OCI-LY7 (cell line): ENCODE results near the gene CIB1. TPM values are rescaled to one million over a fixed set of nuclear protein-coding genes. Genes with fewer than 3 reads are reported as not detected.

Experiments
- BruUV-seq: library from RNA; stranded (reverse); fragments of 400-500 nt; replicated peaks from 2 replicates; lab custom pipeline; 2021; lab: Mats Ljungman, UMichigan
- CTCF ChIA-PET: fragments of 300-600 bp; sonication (Branson Sonifier 250); formaldehyde crosslinking; loops from one replicate; lab custom pipeline; 2022; ENCODE audit warnings: antibody characterized with exemption; ENCODE audit not compliant: unreplicated experiment; lab: Charles Lee
- POLR2A ChIA-PET: fragments of 300-600 bp; sonication (Branson Sonifier 250); formaldehyde crosslinking; loops from one replicate; lab custom pipeline; 2022; ENCODE audit warnings: antibody characterized with exemption; lab: Charles Lee
- DNase-seq: peaks from one replicate; pipeline ENCODE4 v3.0.0-alpha.2; 2015; ENCODE audit warnings: low spot score
- H2AFZ ChIP-seq: fragments of 200-600 bp; sonication (generic), shearing (Covaris generic); 2 replicates; pipeline ENCODE4 v1.6.1; 2014; ENCODE audit warnings: mild to moderate bottlenecking, antibody characterized with exemption, low read length, moderate library complexity
- H3K27ac ChIP-seq: fragments of 200-600 bp; sonication (generic); 2 replicates; pipeline ENCODE4 v1.5.1; 2014; ENCODE audit warnings: mixed run types, low read depth, mild to moderate bottlenecking, moderate library complexity, low read length, inconsistent platforms; ENCODE audit not compliant: poor library complexity, severe bottlenecking
- H3K36me3 ChIP-seq: fragments of 200-600 bp; sonication (generic); 2 replicates; pipeline ENCODE4 v1.6.1; 2014; ENCODE audit warnings: mild to moderate bottlenecking, antibody characterized with exemption, low read length, moderate library complexity, mixed read lengths; ENCODE audit not compliant: insufficient read depth
- H3K4me1 ChIP-seq: fragments of 200-600 bp; sonication (generic); 2 replicates; pipeline ENCODE4 v1.5.1; 2014; ENCODE audit warnings: mild to moderate bottlenecking, low read length; ENCODE audit not compliant: insufficient read depth, poor library complexity, severe bottlenecking
- H3K4me2 ChIP-seq: fragments of 200-600 bp; sonication (generic); 2 replicates; pipeline ENCODE4 v1.6.1; 2014; ENCODE audit warnings: mild to moderate bottlenecking, low read length
- H3K4me3 ChIP-seq: fragments of 200-600 bp; sonication (generic); 2 replicates; pipeline ENCODE4 v1.5.1; 2014; ENCODE audit warnings: mild to moderate bottlenecking, low read depth, low read length; ENCODE audit not compliant: poor library complexity, severe bottlenecking
- H3K79me2 ChIP-seq: fragments of 200-600 bp; sonication (generic); 2 replicates; pipeline ENCODE4 v1.6.1; 2016; ENCODE audit warnings: low read depth, mild to moderate bottlenecking, low read length, moderate library complexity, mixed read lengths; ENCODE audit not compliant: insufficient read depth
- H3K9me2 ChIP-seq: fragments of 200-600 bp; sonication (generic); 2 replicates; pipeline ENCODE4 v1.6.1; 2016; ENCODE audit warnings: mild to moderate bottlenecking, low read length, mixed read lengths; ENCODE audit not compliant: insufficient read depth
- H3K9me3 ChIP-seq: fragments of 200-600 bp; sonication (generic); 2 replicates; pipeline ENCODE4 v1.6.1; 2014; ENCODE audit warnings: mild to moderate bottlenecking, mixed run types, low read length, mixed read lengths
- H4K20me1 ChIP-seq: fragments of 200-600 bp; sonication (generic); 2 replicates; pipeline ENCODE4 v1.6.1; 2014; ENCODE audit warnings: mild to moderate bottlenecking, antibody characterized with exemption, low read length, moderate library complexity, mixed read lengths; ENCODE audit not compliant: insufficient read depth
- CTCF ChIP-seq: fragments of 200-600 bp; sonication (generic); conservative IDR thresholded peaks from 2 replicates; pipeline ENCODE4 v1.5.1; 2014; ENCODE audit warnings: mild to moderate bottlenecking, antibody characterized with exemption, low read length, moderate library complexity, mixed read lengths
- EZH2phosphoT487 ChIP-seq: fragments of 200-600 bp; sonication (generic); IDR thresholded peaks from 2 replicates; pipeline ENCODE4 v1.6.1; 2018; ENCODE audit warnings: low read depth, borderline replicate concordance, mild to moderate bottlenecking, mixed run types, antibody characterized with exemption, low read length, moderate library complexity, mixed read lengths
- intact Hi-C: fragments of 100-400 bp; cut with micrococcal nuclease; formaldehyde crosslinking; loops from one replicate; pipeline ENCODE4 v1.10.0; 2022; ENCODE audit not compliant: unreplicated experiment
- total RNA-seq, 2 experiments: library from RNA; depleted of rRNA in 1 of 2; stranded (reverse); fragments of >200 nt in 1 of 2; shearing (Covaris generic) in 1 of 2; gene quantifications; 2 replicates each; pipeline ENCODE4 v1.2.3, GENCODE V29; 2014 to 2022

The CIB1 gene
- total RNA-seq, 2 experiments from 2014 or later, result 52.8 to 54.5 TPM

GRCh38 chr15:90213818-90214204 is 19.9 kb downstream of the CIB1 start:
- POLR2A ChIA-PET, result interaction anchor here (0.7 to 0.9 kb wide), 6 partner anchors 13 to 1487 kb away, joined by 3 to 5 read pairs (median 4); partner anchors contain the start of gene SEMA4B
- no peak for DNase-seq
- TF ChIP-seq EZH2phosphoT487 (no peak), CTCF (no peak)
- Histone ChIP-seq H3K27ac (no peak overlapping the region), H3K4me2 (no peak overlapping the region), H2AFZ (no peak overlapping the region), H4K20me1 (no peaks in the 10 kb centered on the region), H3K9me2 (no peaks in the 10 kb centered on the region), H3K4me1 (peaks cover 5% of the 10 kb centered on the region), H3K9me3 (no peaks in the 10 kb centered on the region), H3K4me3 (no peak overlapping the region), H3K79me2 (no peaks in the 10 kb centered on the region), H3K36me3 (no peaks in the 10 kb centered on the region)
- BruUV-seq, result no TSS peak
- intact Hi-C loops, result no loop called here
- CTCF ChIA-PET, result interaction anchor here (1.3 kb wide), 1 partner anchor 17 kb away, joined by 6 read pairs; no protein-coding TSS in a partner anchor

GRCh38 chr15:90213122-90213817 is 20.5 kb downstream of the CIB1 start:
- TF ChIP-seq EZH2phosphoT487 (no peak), CTCF (no peak)
- POLR2A ChIA-PET, result interaction anchor here (0.7 to 0.9 kb wide), 3 partner anchors 12 to 1487 kb away, joined by 3 to 4 read pairs (median 3); partner anchors contain the start of gene SEMA4B
- CTCF ChIA-PET, result interaction anchor here (1.3 kb wide), 1 partner anchor 17 kb away, joined by 6 read pairs; no protein-coding TSS in a partner anchor
- no TSS peak for BruUV-seq
- Histone ChIP-seq H4K20me1 (no peaks in the 10 kb centered on the region), H3K9me2 (no peaks in the 10 kb centered on the region), H3K79me2 (no peaks in the 10 kb centered on the region), H3K4me3 (no peak overlapping the region), H2AFZ (no peak overlapping the region), H3K4me2 (no peak overlapping the region), H3K27ac (no peak overlapping the region), H3K36me3 (no peaks in the 10 kb centered on the region), H3K9me3 (no peaks in the 10 kb centered on the region), H3K4me1 (peaks cover 5% of the 10 kb centered on the region)
- no peak for DNase-seq
- intact Hi-C loops, result no loop called here
